Vagina (tissue), 2 donors: Measurements from ENCODE around the gene NT5E.
"Not testable (repeated sequence)": the region's sequence is repeated elsewhere in the genome, so short reads cannot be mapped to it uniquely, and the experiment has no call there.

ENCODE experiments used
- POLR2A ChIP-seq, 2 donors: fragments of 450-650 bp; IDR thresholded peaks; one replicate each; pipeline ENCODE4 v1.6.1; 2017; ENCODE audit warnings: antibody characterized with exemption in 2 of 2, mild to moderate bottlenecking in 2 of 2, moderate library complexity in 2 of 2
- TF ChIP-seq, protein P1 (sequence below), 3 experiments: fragments of 450-650 bp in 2 of 3; fragments of 200-600 bp in 1 of 3; sonication (generic) in 1 of 3; IDR thresholded peaks; one replicate each; pipeline ENCODE4 v1.5.1; 2017 to 2019; ENCODE audit warnings: antibody characterized with exemption in 3 of 3, mild to moderate bottlenecking in 2 of 3, moderate library complexity in 2 of 3

DNA sequence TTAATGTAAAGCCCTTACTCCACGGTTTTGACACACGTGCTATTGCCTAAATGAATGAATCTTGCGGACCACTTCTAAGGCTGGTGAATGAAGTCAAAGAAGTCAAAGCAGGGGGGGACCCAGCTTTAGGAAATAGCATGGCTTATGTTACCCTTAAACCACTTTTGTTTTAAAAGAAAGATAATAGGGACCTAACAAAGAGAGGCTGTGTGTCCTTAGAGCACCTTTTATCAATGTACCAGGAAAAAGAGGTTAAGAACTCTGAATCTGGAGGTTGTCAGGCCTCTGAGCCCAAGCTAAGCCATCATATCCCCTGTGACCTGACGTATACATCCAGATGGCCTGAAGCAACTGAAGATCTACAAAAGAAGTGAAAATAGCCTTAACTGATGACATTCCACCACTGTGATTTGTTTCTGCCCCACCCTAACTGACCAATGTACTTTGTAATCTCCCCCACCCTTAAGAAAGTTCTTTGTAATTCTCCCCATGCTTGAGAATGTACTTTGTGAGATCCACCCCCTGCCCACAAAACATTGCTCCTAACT, 45.8 kb upstream of the NT5E start:
- TF ChIP-seq POLR2A (IDR thresholded peaks at IDR 0.05) = not testable (repeated sequence)
- TF ChIP-seq, protein P1, sequence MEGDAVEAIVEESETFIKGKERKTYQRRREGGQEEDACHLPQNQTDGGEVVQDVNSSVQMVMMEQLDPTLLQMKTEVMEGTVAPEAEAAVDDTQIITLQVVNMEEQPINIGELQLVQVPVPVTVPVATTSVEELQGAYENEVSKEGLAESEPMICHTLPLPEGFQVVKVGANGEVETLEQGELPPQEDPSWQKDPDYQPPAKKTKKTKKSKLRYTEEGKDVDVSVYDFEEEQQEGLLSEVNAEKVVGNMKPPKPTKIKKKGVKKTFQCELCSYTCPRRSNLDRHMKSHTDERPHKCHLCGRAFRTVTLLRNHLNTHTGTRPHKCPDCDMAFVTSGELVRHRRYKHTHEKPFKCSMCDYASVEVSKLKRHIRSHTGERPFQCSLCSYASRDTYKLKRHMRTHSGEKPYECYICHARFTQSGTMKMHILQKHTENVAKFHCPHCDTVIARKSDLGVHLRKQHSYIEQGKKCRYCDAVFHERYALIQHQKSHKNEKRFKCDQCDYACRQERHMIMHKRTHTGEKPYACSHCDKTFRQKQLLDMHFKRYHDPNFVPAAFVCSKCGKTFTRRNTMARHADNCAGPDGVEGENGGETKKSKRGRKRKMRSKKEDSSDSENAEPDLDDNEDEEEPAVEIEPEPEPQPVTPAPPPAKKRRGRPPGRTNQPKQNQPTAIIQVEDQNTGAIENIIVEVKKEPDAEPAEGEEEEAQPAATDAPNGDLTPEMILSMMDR (IDR thresholded peaks at IDR 0.05) = not testable (repeated sequence)
